ENCODE results near the gene CDC5L. TPM values are rescaled to one million over a fixed set of nuclear protein-coding genes. Genes with fewer than 3 reads are reported as not detected.
"Not testable (repeated sequence)": the region's sequence is repeated elsewhere in the genome, so short reads cannot be mapped to it uniquely, and the experiment has no call there.

CDC5L gene
- 10 to 100 TPM; 44.2 to 49.2 (median 45.5) TPM for polyA plus RNA-seq (ENCODE audit: insufficient read length in 3 of 3)

GRCh38 chr6:44387346-44388134, at the start of gene CDC5L:
CDC5L (plus strand) TSS chr6:44387706; CDS start chr6:44387824, 118 bp downstream.
- DNase-seq (ENCODE audit: low read depth in 3 of 3, low spot score in 2 of 3) = peak; percentile 98 to 99 (median 99)

- peak in 2 of 3 donors; percentile 38 to 53 for DNase-seq (ENCODE audit: low read depth in 3 of 3, low spot score in 2 of 3)
These were observed 49.0 kb upstream of the CDC5L start for GRCh38 chr6:44338228-44339122.

- no peak for DNase-seq (ENCODE audit: low read depth in 3 of 3, low spot score in 2 of 3)
These were observed 48.2 kb upstream of the CDC5L start for GRCh38 chr6:44339301-44339700.

DNA sequence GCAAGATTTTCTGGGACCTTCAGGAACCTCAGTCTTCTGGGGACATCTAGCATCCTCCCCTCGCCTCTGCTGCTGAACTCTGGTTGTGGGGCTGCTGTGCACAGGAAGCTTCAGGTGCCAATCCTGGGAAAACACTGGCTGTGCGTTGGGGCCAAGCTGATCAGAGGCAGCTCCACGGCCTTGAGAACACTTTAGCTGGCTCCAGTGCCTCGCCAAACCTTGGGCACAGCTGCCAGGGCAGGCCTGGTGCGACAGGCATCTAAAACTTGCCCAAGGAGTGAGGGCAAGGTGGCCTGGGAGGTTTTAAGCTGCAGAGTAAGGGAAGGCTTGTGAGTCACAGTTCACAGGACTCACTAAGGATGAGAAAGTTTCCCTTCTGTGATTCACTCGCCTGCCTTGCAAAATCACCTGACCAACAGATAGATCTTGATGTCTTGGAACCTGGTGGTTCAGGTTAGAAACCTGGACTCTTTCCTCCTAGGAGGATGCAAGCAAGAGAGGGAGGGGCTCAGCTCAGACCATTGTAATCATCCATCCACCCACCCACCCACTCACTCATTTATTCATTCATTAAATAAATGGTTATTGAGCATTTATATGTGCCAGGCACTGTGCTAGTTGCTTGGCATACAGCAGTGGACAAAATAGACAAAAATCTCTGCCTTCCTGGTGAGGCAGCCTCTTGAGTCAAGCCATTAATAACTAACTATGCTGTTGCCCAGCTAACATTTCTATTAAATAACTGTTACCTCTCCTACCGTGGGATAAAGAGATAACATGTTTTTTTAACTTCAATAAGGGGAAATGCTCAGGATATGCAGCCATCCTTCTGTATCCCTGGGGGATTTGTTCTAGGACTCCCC, 47.5 kb upstream of the CDC5L start:
- no peak for DNase-seq (ENCODE audit: low read depth in 3 of 3, low spot score in 2 of 3)

- DNase-seq (ENCODE audit: low read depth in 3 of 3, low spot score in 2 of 3) = peak in 1 of 3 donors; percentile 29
These were observed 46.2 kb upstream of the CDC5L start for GRCh38 chr6:44341095-44341890.

DNA sequence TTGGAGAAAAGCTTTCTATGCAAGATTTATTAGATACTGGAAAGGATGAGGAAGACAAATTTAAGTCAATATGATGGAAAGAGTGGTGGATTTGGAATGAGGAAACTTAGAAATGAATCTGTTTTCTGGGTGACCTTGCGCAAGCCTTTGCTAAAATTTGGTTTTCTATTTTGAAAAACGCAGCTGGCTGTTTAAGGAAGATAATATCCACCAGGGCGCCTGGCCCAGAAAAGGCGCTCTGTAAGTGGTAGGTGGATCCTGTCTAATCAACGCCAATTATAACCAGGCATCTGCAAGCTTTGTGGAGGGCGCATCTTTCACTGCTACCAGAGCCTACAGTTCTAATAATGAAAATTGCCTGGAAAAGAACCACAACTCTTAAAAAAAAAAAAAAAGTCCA, 45.5 kb upstream of the CDC5L start:
- no peak for DNase-seq (ENCODE audit: low read depth in 3 of 3, low spot score in 2 of 3)

- DNase-seq (ENCODE audit: low read depth in 3 of 3, low spot score in 2 of 3) = no peak
These were observed 45.0 kb upstream of the CDC5L start, which contains the start of gene SPATS1 for GRCh38 chr6:44342489-44342888. SPATS1 (plus strand) TSS chr6:44342650; CDS start chr6:44343096, 446 bp downstream.

- DNase-seq (ENCODE audit: low read depth in 3 of 3, low spot score in 2 of 3) = not testable (repeated sequence)
These were observed 40.7 kb upstream of the CDC5L start for GRCh38 chr6:44346818-44347217.

DNA sequence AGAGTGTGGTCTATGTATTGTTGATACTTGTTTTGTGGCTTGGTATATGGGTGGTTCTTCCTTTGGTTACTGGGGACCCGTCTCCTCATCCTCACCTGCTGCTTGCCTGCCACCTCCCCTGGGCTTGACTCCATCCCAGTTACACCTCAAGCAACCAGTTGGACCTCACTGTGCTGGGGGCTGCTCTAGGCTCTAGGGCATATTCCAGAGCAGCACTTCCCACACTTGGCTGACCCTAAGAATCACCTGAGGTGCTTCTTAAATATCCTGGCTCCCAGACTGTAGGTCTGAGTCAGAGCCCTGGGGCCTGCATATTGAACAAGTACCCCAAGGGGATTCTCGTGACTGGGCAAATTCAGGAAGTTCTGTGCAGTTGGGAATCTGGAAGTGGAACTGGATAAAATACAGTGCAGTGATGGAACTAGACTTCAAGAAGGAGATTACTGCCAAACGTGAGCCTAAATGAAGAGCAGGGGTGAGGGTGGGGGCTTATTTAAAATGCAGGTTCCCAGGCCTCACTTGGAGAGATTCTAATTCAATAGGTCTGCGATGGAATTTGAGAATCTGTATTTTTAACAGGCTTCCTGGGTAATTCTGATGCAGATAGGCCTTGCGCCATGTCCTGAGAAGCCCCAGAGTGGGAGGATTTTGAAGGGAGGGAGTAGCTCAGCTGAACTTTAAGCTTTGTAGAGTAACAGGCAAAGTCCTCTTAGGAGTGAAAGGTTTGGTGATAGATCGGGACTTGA, 37.4 kb upstream of the CDC5L start:
- DNase-seq (ENCODE audit: low read depth in 3 of 3, low spot score in 2 of 3) = no peak

DNA sequence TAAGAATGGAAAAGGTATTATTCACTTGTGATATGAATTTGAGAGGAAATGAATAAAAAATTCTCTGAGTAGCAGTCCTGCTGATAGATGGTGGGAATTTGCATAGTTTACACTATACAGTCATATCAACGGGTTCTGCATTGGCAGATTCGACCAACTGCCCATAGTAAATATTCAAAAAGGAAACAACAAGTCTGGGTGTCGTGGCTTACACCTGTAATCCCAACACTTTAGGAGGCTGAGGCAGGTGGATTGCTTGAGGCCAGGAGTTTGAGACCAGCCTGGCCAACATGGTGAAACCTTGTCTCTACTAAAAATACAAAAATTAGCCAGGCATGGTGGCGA, 36.9 kb upstream of the CDC5L start:
- not testable (repeated sequence) for DNase-seq (ENCODE audit: low read depth in 3 of 3, low spot score in 2 of 3)

GRCh38 chr6:44352259-44352658, 35.2 kb upstream of the CDC5L start:
- DNase-seq (ENCODE audit: low read depth in 3 of 3, low spot score in 2 of 3) = no peak

DNA sequence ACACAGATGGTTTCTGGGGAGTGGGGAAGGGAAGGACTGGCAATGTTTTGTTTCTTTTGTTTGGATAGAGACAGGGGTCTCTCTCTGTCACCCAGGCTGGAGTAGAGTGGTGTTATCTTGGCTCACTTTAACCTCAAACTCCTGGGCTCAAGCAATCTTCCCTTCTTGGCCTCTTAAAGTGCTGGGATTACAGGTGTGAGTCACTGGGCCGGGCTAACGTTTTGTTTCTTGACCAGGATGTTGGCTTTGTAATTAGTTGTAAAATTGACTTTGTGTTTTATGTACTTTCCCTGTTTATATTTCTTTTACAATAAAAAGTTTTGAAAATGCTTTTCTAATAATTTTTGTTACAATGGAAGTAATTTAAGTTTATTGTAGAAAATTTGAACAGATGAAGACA, 34.2 kb upstream of the CDC5L start:
- no peak for DNase-seq (ENCODE audit: low read depth in 3 of 3, low spot score in 2 of 3)

- DNase-seq (ENCODE audit: low read depth in 3 of 3, low spot score in 2 of 3) = no peak
These were observed 31.9 kb upstream of the CDC5L start for GRCh38 chr6:44355640-44356039.

DNA sequence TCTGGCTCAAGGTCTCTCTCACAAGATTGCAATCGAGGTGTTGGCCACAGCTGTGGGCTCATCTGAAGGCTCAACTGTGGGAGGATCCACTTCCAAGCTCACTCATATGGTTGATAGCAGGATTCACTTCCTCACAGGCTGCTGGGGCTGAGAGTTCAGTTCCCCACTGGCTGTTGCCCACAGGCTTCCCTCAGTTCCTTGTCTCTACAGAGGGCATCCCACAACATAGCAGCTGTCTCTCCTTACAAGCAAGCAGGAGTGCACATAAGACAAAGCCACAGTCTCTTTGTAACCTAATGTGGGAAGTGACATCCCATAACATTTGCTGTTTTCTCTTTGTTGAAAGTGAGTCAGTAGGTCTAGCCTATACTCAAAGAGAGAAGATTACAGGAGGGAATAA, 31.0 kb upstream of the CDC5L start:
- no peak for DNase-seq (ENCODE audit: low read depth in 3 of 3, low spot score in 2 of 3)

DNA sequence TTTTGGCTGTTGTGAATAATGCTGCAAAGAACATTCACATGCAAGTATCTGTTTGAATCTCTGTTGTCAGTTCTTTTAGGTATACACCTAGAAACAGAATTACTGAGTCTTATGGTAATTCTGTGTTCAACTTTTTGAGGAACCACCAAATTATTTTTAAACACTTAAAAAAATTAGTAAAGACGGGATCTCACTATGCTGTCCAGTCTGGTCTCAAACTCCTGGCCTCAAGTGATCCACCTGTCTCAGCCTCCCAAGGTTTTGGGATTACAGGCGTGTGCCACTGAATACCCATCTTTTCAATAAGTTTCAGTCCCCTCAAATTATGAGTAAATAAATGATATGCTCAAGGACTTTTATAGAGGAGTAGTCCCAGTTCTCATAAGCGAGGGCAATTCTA, 27.5 kb upstream of the CDC5L start:
- no peak for DNase-seq (ENCODE audit: low read depth in 3 of 3, low spot score in 2 of 3)

DNA sequence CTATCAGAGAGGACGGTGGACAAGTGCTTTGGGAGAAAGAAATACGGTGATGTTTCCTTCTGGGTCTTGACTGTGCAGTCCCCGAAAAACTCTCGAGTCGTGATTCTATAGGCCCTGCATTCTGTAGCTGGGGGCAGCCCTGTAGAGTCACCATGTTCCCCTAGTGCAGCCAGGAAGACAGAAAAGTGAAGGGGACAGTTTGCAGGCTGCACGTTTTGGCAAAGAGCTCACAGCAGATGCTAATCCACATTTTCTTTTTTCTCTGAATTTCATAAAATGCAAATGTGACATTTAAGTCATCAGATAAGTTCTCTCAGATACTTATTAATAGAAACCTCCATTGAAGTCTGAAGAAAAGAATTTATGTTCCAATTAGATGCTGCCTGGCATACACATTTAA, 25.6 kb upstream of the CDC5L start:
- DNase-seq (ENCODE audit: low read depth in 3 of 3, low spot score in 2 of 3) = no peak

DNA sequence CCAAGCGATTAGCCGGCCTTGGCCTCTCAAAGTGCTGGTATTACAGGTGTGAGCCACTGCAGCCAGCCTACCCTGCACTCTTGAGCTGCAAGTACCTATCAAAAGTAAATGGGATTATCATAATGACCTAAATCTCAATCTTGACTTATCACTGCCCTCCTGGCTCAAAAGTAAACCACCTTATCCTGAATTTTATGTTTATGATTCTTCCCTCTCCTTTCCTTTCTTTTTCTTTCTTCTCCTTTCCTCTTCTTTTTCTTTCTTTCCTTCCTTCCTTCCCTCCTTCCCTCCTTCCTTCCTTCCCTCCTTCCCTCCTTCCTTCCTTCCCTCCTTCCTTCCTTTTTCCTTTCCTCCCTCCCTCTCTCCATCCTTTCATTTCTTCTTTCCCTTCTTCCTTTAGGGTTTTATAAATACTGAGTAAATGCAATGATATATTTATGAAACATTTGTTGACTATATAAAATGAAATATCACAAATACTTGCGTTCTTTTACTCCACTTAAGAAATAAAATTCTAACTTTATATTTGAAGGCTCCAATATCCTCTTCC, 24.1 kb upstream of the CDC5L start:
- DNase-seq (ENCODE audit: low read depth in 3 of 3, low spot score in 2 of 3) = no peak

DNA sequence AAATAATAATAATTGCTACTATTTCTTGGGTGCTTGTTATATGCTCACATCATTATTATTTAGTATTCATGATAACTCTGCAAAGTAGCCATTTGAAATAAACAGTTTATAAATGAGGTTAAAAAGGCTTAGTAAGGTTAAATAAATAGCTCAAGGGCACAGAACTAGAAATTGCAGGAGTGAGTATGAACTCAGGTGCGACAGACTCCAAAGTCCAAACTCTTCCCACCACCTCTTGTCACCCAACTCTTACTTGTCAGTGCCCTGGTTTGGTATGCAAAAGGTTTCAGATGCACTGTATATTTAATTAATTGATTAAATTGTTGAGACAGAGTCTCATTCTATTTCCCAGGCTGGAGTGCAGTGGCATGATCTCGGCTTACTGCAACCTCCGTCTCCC, 20.7 kb upstream of the CDC5L start:
- DNase-seq (ENCODE audit: low read depth in 3 of 3, low spot score in 2 of 3) = no peak

- DNase-seq (ENCODE audit: low read depth in 3 of 3, low spot score in 2 of 3) = no peak
These were observed 19.8 kb upstream of the CDC5L start for GRCh38 chr6:44367681-44368080.
